GM18907 (cell line): ENCODE data around the gene SMIM34.
"Not testable (repeated sequence)": the region's sequence is repeated elsewhere in the genome, so short reads cannot be mapped to it uniquely, and the experiment has no call there.

Source experiments
- ATAC-seq: cut with Tn5 transposase; IDR thresholded peaks from one replicate; pipeline ENCODE4 v1.9.1; 2021; ENCODE audit warnings: mild to moderate bottlenecking, moderate library complexity; ENCODE audit not compliant: unreplicated experiment

SMIM34 gene

GRCh38 chr21:34374462-34374861, 49.3 kb downstream of the SMIM34 start:
- not testable (repeated sequence) for ATAC-seq

- ATAC-seq, result no peak
Measured at GRCh38 chr21:34372321-34372720, 51.4 kb downstream of the SMIM34 start.

GRCh38 chr21:34369741-34370140, 54.0 kb downstream of the SMIM34 start:
- no peak for ATAC-seq
